SK-N-SH (cell line): ENCODE results near the gene NCF2. TPM values are rescaled to one million over a fixed set of nuclear protein-coding genes. Genes with fewer than 3 reads are reported as not detected.

ENCODE experiments used
- CTCF ChIA-PET: fragments of 300-600, 350-600 bp; formaldehyde crosslinking; extraction: SDS; loops from one replicate; lab custom pipeline; 2021; lab: Yijun Ruan, JAX
- POLR2A ChIA-PET: fragments of 350-600 bp; sonication (Branson Sonifier 250); formaldehyde crosslinking; extraction: SDS; loops from one replicate; lab custom pipeline; 2020; ENCODE audit warnings: antibody characterized with exemption, inconsistent platforms; lab: Yijun Ruan, JAX
- DNase-seq: peaks from one replicate; pipeline ENCODE4 v3.0.0; 2012
- H2AFZ ChIP-seq: fragments of 200-600 bp; sonication (generic); 2 replicates; pipeline ENCODE4 v1.8.1; 2016; ENCODE audit warnings: antibody characterized with exemption, mild to moderate bottlenecking, low read depth
- H3F3A ChIP-seq: fragments of 200-600 bp; sonication (generic); replicated peaks from 2 replicates; pipeline ENCODE3; 2016; ENCODE audit warnings: antibody characterized with exemption, mild to moderate bottlenecking; ENCODE audit not compliant: insufficient read depth
- H3K27ac ChIP-seq, 2 experiments: fragments of 200-500 bp in 1 of 2; fragments of 200-600 bp in 1 of 2; sonication (Bioruptor generic) in 1 of 2; sonication (generic), shearing (Covaris generic) in 1 of 2; 2 replicates each; pipeline versions ENCODE4 v1.5.1 to v1.6.1; 2014 to 2016; ENCODE audit warnings: low read depth in 2 of 2, inconsistent platforms in 1 of 2, low read length in 1 of 2, mild to moderate bottlenecking in 1 of 2, mixed read lengths in 1 of 2
- H3K27me3 ChIP-seq: fragments of 200-600 bp; sonication (generic), shearing (Covaris generic); 2 replicates; pipeline ENCODE4 v1.6.1; 2016; ENCODE audit warnings: mixed run types; ENCODE audit not compliant: insufficient read depth
- H3K36me3 ChIP-seq, 2 experiments: fragments of 200-500 bp in 1 of 2; fragments of 200-600 bp in 1 of 2; sonication (Bioruptor generic) in 1 of 2; sonication (generic) in 1 of 2; replicated peaks in 1 of 2; 2 replicates each; pipeline versions ENCODE3 to v1.5.1; 2014 to 2016; ENCODE audit warnings: low read length in 1 of 2, mild to moderate bottlenecking in 1 of 2; ENCODE audit not compliant: insufficient read depth in 2 of 2, control insufficient read depth in 1 of 2
- H3K4me1 ChIP-seq, 2 experiments: fragments of 200-500 bp in 1 of 2; fragments of 200-600 bp in 1 of 2; sonication (Bioruptor generic) in 1 of 2; sonication (generic), shearing (Covaris generic) in 1 of 2; 2 replicates each; pipeline versions ENCODE4 v1.5.1 to v1.6.1; 2014 to 2016; ENCODE audit warnings: low read depth in 1 of 2, low read length in 1 of 2, mixed run types in 1 of 2; ENCODE audit not compliant: insufficient read depth in 2 of 2, control insufficient read depth in 1 of 2
- H3K4me2 ChIP-seq: fragments of 200-600 bp; sonication (generic), shearing (Covaris generic); 2 replicates; pipeline ENCODE4 v1.6.1; 2017; ENCODE audit warnings: mixed run types
- H3K4me3 ChIP-seq, 2 experiments: fragments of 200-500 bp in 1 of 2; fragments of 200-600 bp in 1 of 2; sonication (Bioruptor generic) in 1 of 2; sonication (generic), shearing (Covaris generic) in 1 of 2; 2 replicates each; pipeline versions ENCODE4 v1.5.1 to v1.8.1; 2014 to 2016; ENCODE audit warnings: low read depth in 2 of 2, inconsistent platforms in 1 of 2, low read length in 1 of 2, mild to moderate bottlenecking in 1 of 2, mixed read lengths in 1 of 2, moderate library complexity in 1 of 2
- H3K79me2 ChIP-seq: fragments of 200-600 bp; sonication (generic); 2 replicates; pipeline ENCODE4 v1.8.1; 2017; ENCODE audit warnings: mild to moderate bottlenecking; ENCODE audit not compliant: insufficient read depth
- H3K9ac ChIP-seq: fragments of 200-600 bp; sonication (generic); 2 replicates; pipeline ENCODE4 v1.6.1; 2017; ENCODE audit warnings: mixed run types
- H3K9me2 ChIP-seq: fragments of 200-600 bp; sonication (generic); 2 replicates; pipeline ENCODE4 v1.6.1; 2017; ENCODE audit warnings: mixed run types
- H3K9me3 ChIP-seq: fragments of 200-600 bp; sonication (generic); 2 replicates; pipeline ENCODE4 v1.6.1; 2017; ENCODE audit warnings: mixed run types, mild to moderate bottlenecking, moderate library complexity
- H4K20me1 ChIP-seq: fragments of 200-600 bp; sonication (generic); 2 replicates; pipeline ENCODE4 v1.6.1; 2017; ENCODE audit warnings: mild to moderate bottlenecking, mixed run types; ENCODE audit not compliant: insufficient read depth
- CHD2 ChIP-seq: fragments of 150-350 bp; IDR thresholded peaks from 2 replicates; pipeline ENCODE4 v1.6.1; 2018; ENCODE audit warnings: low read length; ENCODE audit not compliant: partially characterized antibody
- FOSL2 ChIP-seq: IDR thresholded peaks from 2 replicates; pipeline ENCODE4 v1.4.0; 2012; ENCODE audit warnings: low read depth, mild to moderate bottlenecking, moderate library complexity, borderline replicate concordance
- GATA2 ChIP-seq: sonication (generic); formaldehyde crosslinking; IDR thresholded peaks from 2 replicates; pipeline ENCODE4 v1.5.0; 2020; ENCODE audit warnings: mild to moderate bottlenecking, missing genetic modification reagents
- JUND ChIP-seq: IDR thresholded peaks from 2 replicates; pipeline ENCODE4 v1.4.0; 2012
- NFIC ChIP-seq: IDR thresholded peaks from 2 replicates; pipeline ENCODE4 v1.4.0; 2012; ENCODE audit warnings: borderline replicate concordance
- NRF1 ChIP-seq: IDR thresholded peaks from 2 replicates; pipeline ENCODE4 v1.6.1; 2012; ENCODE audit warnings: low read depth, mild to moderate bottlenecking, low read length
- PBX3 ChIP-seq: IDR thresholded peaks from 2 replicates; pipeline ENCODE4; 2012
- RXRA ChIP-seq: IDR thresholded peaks from 2 replicates; pipeline ENCODE4 v1.4.0; 2012; ENCODE audit warnings: low read depth, mild to moderate bottlenecking, borderline replicate concordance
- SMC3 ChIP-seq: IDR thresholded peaks from 2 replicates; pipeline ENCODE4 v1.6.1; 2012; ENCODE audit warnings: low read depth, low read length, improper control_type of control experiment
- ZBTB33 ChIP-seq: IDR thresholded peaks from 2 replicates; pipeline ENCODE4 v1.4.0; 2012; ENCODE audit warnings: low read depth, borderline replicate concordance
- whole genome bisulfite sequencing: methylation state at CpG from one replicate; pipeline ENCODE4 v1.1.6; 2017; ENCODE audit warnings: low lambda C conversion rate; 5-methylcytosine and 5-hydroxymethylcytosine counted together
- polyA plus RNA-seq, 3 experiments: library from polyadenylated mRNA; depleted of rRNA; stranded (reverse); fragments of >200 nt; gene quantifications; 2 replicates each; pipeline ENCODE4 v1.2.3, GENCODE V29; 2012

The NCF2 gene
- polyA plus RNA-seq, 1 of the 3 experiments (the other 2 are of a cell fraction): 2.0 TPM

- H3K9me2 ChIP-seq: no peaks in the 10 kb centered on the region
- ChIA-PET CTCF (interaction anchor here (1.8 to 3.1 kb wide), 4 partner anchors 8 to 277 kb away, joined by 6 to 14 read pairs (median 9); no protein-coding TSS in a partner anchor), POLR2A (no interaction called here)
- no peak for DNase-seq
- no peaks in the 10 kb centered on the region for H3K9me3 ChIP-seq
- no peaks in the 10 kb centered on the region for H3K27me3 ChIP-seq
- no peak overlapping the region for H2AFZ ChIP-seq
- 80% methylated on average over 7 of the region's 7 CpGs for WGBS
- peaks cover 55% of the 10 kb centered on the region for H3K79me2 ChIP-seq
- peaks cover 0 to 14% of the 10 kb centered on the region in 2 experiments; a peak in 3 of 4 replicates for H3K4me1 ChIP-seq
- H3K9ac ChIP-seq: no peak overlapping the region
- peaks cover 13% of the 10 kb centered on the region for H3F3A ChIP-seq
- H4K20me1 ChIP-seq: peaks cover 6% of the 10 kb centered on the region; the same call in 1 of the 2 replicates
- TF ChIP-seq ZBTB33 (no peak), NRF1 (no peak), CHD2 (no peak), RXRA (no peak), PBX3 (no peak), JUND (no peak), GATA2 (CRISPR knock-in tag) (no peak), SMC3 (no peak), NFIC (no peak)
- H3K4me2 ChIP-seq: no peak overlapping the region
- no peak overlapping the region for H3K27ac ChIP-seq
- H3K36me3 ChIP-seq: peaks cover 0 to 6% of the 10 kb centered on the region in 2 experiments
- H3K4me3 ChIP-seq: no peak overlapping the region
Measured at GRCh38 chr1:183638649-183639387, 48.6 kb upstream of the NCF2 start.

GRCh38 chr1:183636783-183637182, 46.5 kb upstream of the NCF2 start:
- H3K4me2 ChIP-seq: peak overlapping the region; percentile 79
- WGBS: 15% methylated on average over 5 of the region's 5 CpGs
- peak overlapping the region; percentile 85 to 92 for H3K4me3 ChIP-seq
- H4K20me1 ChIP-seq: peaks cover 27% of the 10 kb centered on the region
- H3K9me2 ChIP-seq: no peaks in the 10 kb centered on the region
- TF ChIP-seq FOSL2 (no peak), GATA2 (CRISPR knock-in tag) (no peak)
- DNase-seq: no peak
- no peaks in the 10 kb centered on the region for H3K27me3 ChIP-seq
- H3K36me3 ChIP-seq: peaks cover 15 to 18% of the 10 kb centered on the region in 2 experiments
- ChIA-PET CTCF (interaction anchor here (1.0 to 3.1 kb wide), 5 partner anchors 10 to 279 kb away, joined by 3 to 14 read pairs (median 7); no protein-coding TSS in a partner anchor), POLR2A (no interaction called here)
- no peaks in the 10 kb centered on the region for H3K9me3 ChIP-seq
- peaks cover 3 to 32% of the 10 kb centered on the region in 2 experiments; a peak in 3 of 4 replicates for H3K4me1 ChIP-seq
- peaks cover 71% of the 10 kb centered on the region for H3K79me2 ChIP-seq
- peaks cover 16% of the 10 kb centered on the region for H3F3A ChIP-seq
- peak overlapping the region; percentile 62; the same call in 1 of the 2 replicates for H3K9ac ChIP-seq
- H2AFZ ChIP-seq: peak overlapping the region; percentile 86; the same call in 1 of the 2 replicates
- H3K27ac ChIP-seq: peak overlapping the region; percentile 61 to 64; a peak in 2 of 4 replicates
